HCT116 (cell line): Measurements from ENCODE around the gene THSD4. TPM values are rescaled to one million over a fixed set of nuclear protein-coding genes. Genes with fewer than 3 reads are reported as not detected.

Experiments
- ATAC-seq: fragments of 200-7000 bp; cut with Tn5 transposase; 2 replicates; pipeline ENCODE4 v1.9.1; 2020; ENCODE audit warnings: mild to moderate bottlenecking, moderate library complexity
- BruUV-seq: library from RNA; stranded (reverse); fragments of 400-500 nt; replicated peaks from 2 replicates; lab custom pipeline; 2021; lab: Mats Ljungman, UMichigan
- CTCF ChIA-PET: fragments of 300-600 bp; sonication (Branson Sonifier 250); formaldehyde crosslinking; loops from one replicate; lab custom pipeline; 2021; ENCODE audit warnings: antibody characterized with exemption; lab: Charles Lee
- POLR2A ChIA-PET: fragments of 300-600, 350-600 bp; sonication (Branson Sonifier 250); formaldehyde crosslinking; loops from one replicate; lab custom pipeline; 2021; ENCODE audit warnings: antibody characterized with exemption; lab: Charles Lee
- RAD21 ChIA-PET, 2 experiments: fragments of 300-600 bp; sonication (Branson Sonifier 250); formaldehyde crosslinking; loops; one replicate each; lab custom pipeline; 2023; ENCODE audit warnings: low total read pairs in 2 of 2; ENCODE audit not compliant: uncharacterized antibody in 2 of 2, unreplicated experiment in 2 of 2, low non-redundant PET in 1 of 2; lab: Charles Lee
- DNase-seq: peaks from one replicate; pipeline ENCODE4 v3.0.0-alpha.2; 2010; ENCODE audit warnings: low read depth, low spot score
- H2AFZ ChIP-seq: fragments of 200-600 bp; shearing (Covaris generic), sonication (generic); 2 replicates; pipeline ENCODE4 v1.6.1; 2017; ENCODE audit warnings: low read depth, mixed run types, mixed read lengths, antibody characterized with exemption, low read length; ENCODE audit not compliant: poor library complexity, severe bottlenecking
- H3K27ac ChIP-seq: 2 replicates; pipeline ENCODE4 v1.5.1; 2012; ENCODE audit warnings: low read depth, low read length
- H3K27me3 ChIP-seq: fragments of 200-600 bp; sonication (generic); 2 replicates; pipeline ENCODE4 v1.6.1; 2016; ENCODE audit warnings: mixed run types, low read length, mixed read lengths; ENCODE audit not compliant: insufficient read depth
- H3K36me3 ChIP-seq, 2 experiments: fragments of 200-500 bp in 1 of 2; fragments of 200-600 bp in 1 of 2; sonication (Bioruptor generic) in 1 of 2; sonication (generic) in 1 of 2; 2 replicates each; pipeline versions ENCODE4 v1.5.1 to v1.6.1; 2014 to 2016; ENCODE audit warnings: low read length in 2 of 2, inconsistent platforms in 1 of 2, mixed read lengths in 1 of 2, mixed run types in 1 of 2; ENCODE audit not compliant: insufficient read depth in 2 of 2, control insufficient read depth in 1 of 2
- H3K4me1 ChIP-seq, 2 experiments: fragments of 200-600 bp in 1 of 2; sonication (generic) in 1 of 2; 2 replicates each; pipeline versions ENCODE4 v1.5.1 to v1.6.1; 2012 to 2017; ENCODE audit warnings: low read length in 2 of 2, inconsistent platforms in 1 of 2, mild to moderate bottlenecking in 1 of 2, mixed read lengths in 1 of 2, mixed run types in 1 of 2, moderate library complexity in 1 of 2; ENCODE audit not compliant: insufficient read depth in 2 of 2, control insufficient read depth in 1 of 2
- H3K4me2 ChIP-seq: fragments of 200-600 bp; sonication (generic); 2 replicates; pipeline ENCODE4 v1.6.1; 2017; ENCODE audit warnings: mixed run types, low read length, mixed read lengths
- H3K4me3 ChIP-seq, 2 experiments: fragments of 200-600 bp in 1 of 2; sonication (generic) in 1 of 2; replicated peaks in 1 of 2; 2 replicates each; pipeline ENCODE4 v1.5.1; 2011 to 2016; ENCODE audit warnings: low read length in 2 of 2, control low read depth in 1 of 2, low read depth in 1 of 2, mild to moderate bottlenecking in 1 of 2, mixed read lengths in 1 of 2, mixed run types in 1 of 2
- H3K79me2 ChIP-seq: fragments of 200-600 bp; sonication (generic); 2 replicates; pipeline ENCODE4 v1.6.1; 2017; ENCODE audit warnings: mild to moderate bottlenecking, mixed run types, low read length, moderate library complexity, mixed read lengths; ENCODE audit not compliant: insufficient read depth
- H3K9ac ChIP-seq: fragments of 200-600 bp; sonication (generic); 2 replicates; pipeline ENCODE4 v1.6.1; 2016; ENCODE audit warnings: low read length, mixed read lengths
- H3K9me2 ChIP-seq: fragments of 200-600 bp; sonication (generic), shearing (Covaris generic); 2 replicates; pipeline ENCODE4 v1.6.1; 2017; ENCODE audit warnings: mixed run types, mild to moderate bottlenecking, moderate library complexity; ENCODE audit not compliant: insufficient read depth
- H3K9me3 ChIP-seq, 2 experiments: fragments of 200-500 bp in 1 of 2; fragments of 200-600 bp in 1 of 2; sonication (Bioruptor generic) in 1 of 2; sonication (generic) in 1 of 2; 2 replicates each; pipeline ENCODE4 v1.6.1; 2014 to 2017; ENCODE audit warnings: low read length in 2 of 2, mixed read lengths in 2 of 2, inconsistent platforms in 1 of 2, low read depth in 1 of 2, mild to moderate bottlenecking in 1 of 2, mixed run types in 1 of 2, moderate library complexity in 1 of 2; ENCODE audit not compliant: control insufficient read depth in 1 of 2, insufficient read depth in 1 of 2
- H4K20me1 ChIP-seq: fragments of 200-600 bp; sonication (generic), shearing (Covaris generic); 2 replicates; pipeline ENCODE4 v1.6.1; 2017; ENCODE audit warnings: mixed run types, mild to moderate bottlenecking, moderate library complexity; ENCODE audit not compliant: insufficient read depth
- ATF3 ChIP-seq: IDR thresholded peaks from 2 replicates; pipeline ENCODE4 v1.6.1; 2012
- EZH2 ChIP-seq: fragments of 200-600 bp; sonication (generic); IDR thresholded peaks from 2 replicates; pipeline ENCODE4 v1.6.1; 2017; ENCODE audit warnings: antibody characterized with exemption, mixed run types
- EZH2phosphoT487 ChIP-seq: fragments of 200-600 bp; IDR thresholded peaks from 2 replicates; pipeline ENCODE4 v1.6.1; 2018; ENCODE audit warnings: antibody characterized with exemption, borderline replicate concordance
- FOSL1 ChIP-seq: IDR thresholded peaks from 2 replicates; pipeline ENCODE4 v1.6.1; 2012; ENCODE audit warnings: low read depth
- MAX ChIP-seq: IDR thresholded peaks from 2 replicates; pipeline ENCODE4 v1.6.1; 2012
- RAD21 ChIP-seq: IDR thresholded peaks from 2 replicates; pipeline ENCODE4 v1.6.1; 2012; ENCODE audit warnings: low read depth, mild to moderate bottlenecking
- REST ChIP-seq: IDR thresholded peaks from 2 replicates; pipeline ENCODE4 v1.6.1; 2012; ENCODE audit warnings: low read depth
- SP1 ChIP-seq: IDR thresholded peaks from 2 replicates; pipeline ENCODE4 v1.6.1; 2012; ENCODE audit warnings: low read depth
- intact Hi-C: fragments of 100-400 bp; cut with micrococcal nuclease; formaldehyde crosslinking; loops from 2 replicates; pipeline ENCODE4 v1.10.0; 2022
- total RNA-seq: library from RNA; stranded (reverse); gene quantifications from one replicate; pipeline ENCODE4 v1.2.1, GENCODE V29; 2021; ENCODE audit not compliant: unreplicated experiment

The THSD4 gene
- total RNA-seq, 1 experiment from 2014 or later = 30.5 TPM

GRCh38 chr15:71677766-71678165 is 562.5 kb downstream of the THSD4 start:
- H2AFZ ChIP-seq = no peak overlapping the region
- POLR2A ChIA-PET = no interaction called here
- no peak for ATAC-seq
- no peaks in the 10 kb centered on the region for H3K27me3 ChIP-seq
- H3K9me3 ChIP-seq = no peaks in the 10 kb centered on the region
- no TSS peak for BruUV-seq
- H3K36me3 ChIP-seq = no peaks in the 10 kb centered on the region
- no peaks in the 10 kb centered on the region for H3K9me2 ChIP-seq
- no peak overlapping the region for H3K4me3 ChIP-seq
- DNase-seq = no peak
- TF ChIP-seq EZH2phosphoT487 = no peak
- TF ChIP-seq MAX = no peak
- TF ChIP-seq RAD21 = no peak
- no peak for TF ChIP-seq REST
- no peak for TF ChIP-seq EZH2
- TF ChIP-seq ATF3 = no peak
- no peak for TF ChIP-seq FOSL1
- no peak for TF ChIP-seq SP1
- intact Hi-C loops = no loop called here
- RAD21 ChIA-PET = no interaction called here
- H4K20me1 ChIP-seq = no peaks in the 10 kb centered on the region
- H3K4me2 ChIP-seq = 0 out of 2 replicates have a peak overlapping the region, but pooled peaks have one; percentile 54
- H3K9ac ChIP-seq = no peak overlapping the region
- H3K4me1 ChIP-seq = peaks cover 20 to 36% of the 10 kb centered on the region in 2 experiments
- no peaks in the 10 kb centered on the region for H3K79me2 ChIP-seq
- no peak overlapping the region for H3K27ac ChIP-seq
- CTCF ChIA-PET = interaction anchor here (1.1 kb wide), 1 partner anchor 66 kb away, joined by 3 read pairs; no protein-coding TSS in a partner anchor
